Retinal pigment epithelial cell (primary cell): ENCODE data around the gene HMOX1.
A peak's percentile ranks its signal among the peaks of the same experiment; 100 is the strongest.

ENCODE experiments used
- DNase-seq: peaks from one replicate; pipeline ENCODE4 v3.0.0-alpha.2; 2010; ENCODE audit warnings: low read depth
- H3K4me3 ChIP-seq: 2 replicates; pipeline ENCODE4 v1.5.1; 2011; ENCODE audit warnings: mild to moderate bottlenecking, low read length, control low read depth, moderate library complexity
- TF ChIP-seq, protein P1 (sequence below): conservative IDR thresholded peaks from 2 replicates; pipeline ENCODE4 v1.5.1; 2011; ENCODE audit warnings: low read depth, low read length, control low read depth, inconsistent platforms

Gene HMOX1

GRCh38 chr22:35425971-35426800, 45.3 kb downstream of the HMOX1 start:
- no peak for DNase-seq
- H3K4me3 ChIP-seq = no peak overlapping the region
- TF ChIP-seq, protein P1, sequence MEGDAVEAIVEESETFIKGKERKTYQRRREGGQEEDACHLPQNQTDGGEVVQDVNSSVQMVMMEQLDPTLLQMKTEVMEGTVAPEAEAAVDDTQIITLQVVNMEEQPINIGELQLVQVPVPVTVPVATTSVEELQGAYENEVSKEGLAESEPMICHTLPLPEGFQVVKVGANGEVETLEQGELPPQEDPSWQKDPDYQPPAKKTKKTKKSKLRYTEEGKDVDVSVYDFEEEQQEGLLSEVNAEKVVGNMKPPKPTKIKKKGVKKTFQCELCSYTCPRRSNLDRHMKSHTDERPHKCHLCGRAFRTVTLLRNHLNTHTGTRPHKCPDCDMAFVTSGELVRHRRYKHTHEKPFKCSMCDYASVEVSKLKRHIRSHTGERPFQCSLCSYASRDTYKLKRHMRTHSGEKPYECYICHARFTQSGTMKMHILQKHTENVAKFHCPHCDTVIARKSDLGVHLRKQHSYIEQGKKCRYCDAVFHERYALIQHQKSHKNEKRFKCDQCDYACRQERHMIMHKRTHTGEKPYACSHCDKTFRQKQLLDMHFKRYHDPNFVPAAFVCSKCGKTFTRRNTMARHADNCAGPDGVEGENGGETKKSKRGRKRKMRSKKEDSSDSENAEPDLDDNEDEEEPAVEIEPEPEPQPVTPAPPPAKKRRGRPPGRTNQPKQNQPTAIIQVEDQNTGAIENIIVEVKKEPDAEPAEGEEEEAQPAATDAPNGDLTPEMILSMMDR = no peak

DNA sequence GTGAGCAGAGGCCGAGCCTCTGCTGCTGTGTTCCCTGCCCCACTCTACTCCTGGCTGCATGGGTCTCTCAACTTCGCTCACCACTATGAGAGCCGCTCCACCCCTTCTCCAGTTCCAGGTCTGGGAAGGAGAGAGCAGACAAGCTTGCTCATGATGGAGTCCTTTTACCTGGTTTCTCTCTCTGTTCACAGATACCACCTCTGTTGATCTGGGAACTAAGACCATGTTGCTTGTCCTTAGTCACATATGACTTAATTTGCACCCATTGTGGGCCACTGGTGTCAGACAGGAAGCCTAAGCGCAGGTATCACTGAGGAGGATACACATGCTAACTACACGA, 45.9 kb downstream of the HMOX1 start:
- DNase-seq = no peak
- TF ChIP-seq, protein P1 = no peak
- H3K4me3 ChIP-seq = no peak overlapping the region

DNA sequence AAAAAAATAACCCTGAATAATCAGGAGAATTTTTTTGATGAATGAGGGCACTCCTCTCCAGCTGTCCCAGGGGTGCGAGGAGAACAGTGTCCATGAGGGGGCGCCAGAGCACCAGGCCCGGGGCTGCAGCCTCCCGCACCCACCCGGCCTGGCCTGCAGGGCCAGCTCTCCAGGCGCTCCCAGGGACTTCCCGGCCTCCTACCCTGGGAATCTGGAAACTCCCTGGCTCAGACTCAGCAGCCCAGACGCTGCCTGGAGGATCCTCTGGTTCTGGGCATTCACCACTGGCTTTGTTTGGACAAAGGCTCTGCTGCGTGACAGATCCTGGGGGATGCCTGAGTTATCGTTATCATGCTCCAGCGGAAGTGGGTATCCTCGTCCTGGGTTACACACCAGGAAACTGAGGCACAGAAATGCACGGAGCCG, 50.0 kb downstream of the HMOX1 start:
- TF ChIP-seq, protein P1 = peak; percentile 97
- H3K4me3 ChIP-seq = no peak overlapping the region
- DNase-seq = peak; percentile 28

GRCh38 chr22:35431483-35432227, 50.8 kb downstream of the HMOX1 start:
- DNase-seq = no peak
- TF ChIP-seq, protein P1 = peak; percentile 33
- H3K4me3 ChIP-seq = no peak overlapping the region

DNA sequence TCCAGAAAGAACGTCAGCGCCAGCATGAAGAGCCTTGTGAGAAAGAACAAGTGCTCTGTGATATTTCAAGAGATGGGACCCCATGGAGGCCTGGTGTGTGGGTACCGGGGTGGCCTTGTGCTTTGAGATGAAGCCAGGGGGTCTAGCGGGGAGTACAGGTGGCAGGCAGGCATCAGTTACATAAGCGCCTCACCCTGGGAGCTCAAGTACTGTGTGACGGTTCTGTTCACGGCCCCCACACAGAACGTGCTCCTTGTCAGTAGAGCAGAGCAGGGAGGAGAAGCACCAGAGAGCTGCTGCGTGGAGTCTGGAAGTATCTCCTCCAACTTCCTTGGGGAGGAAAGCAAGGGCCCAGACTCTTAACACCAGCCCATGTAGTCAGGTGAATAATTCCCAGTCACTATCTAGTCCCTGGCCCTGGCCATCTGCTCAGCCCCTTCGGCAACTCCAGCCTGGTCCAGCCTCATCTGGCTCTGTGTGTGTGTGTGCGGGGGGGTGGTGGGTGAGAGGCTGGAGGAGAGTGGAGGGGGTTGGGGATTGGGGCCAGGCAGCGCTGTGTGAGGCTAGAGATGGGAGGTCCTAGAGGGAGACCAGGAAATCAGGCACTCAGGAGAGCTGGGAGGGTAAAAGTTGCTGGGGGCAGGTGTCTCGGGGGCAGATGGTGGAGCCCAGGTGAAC, 51.5 kb downstream of the HMOX1 start:
- no peak overlapping the region for H3K4me3 ChIP-seq
- TF ChIP-seq, protein P1 = no peak
- no peak for DNase-seq

DNA sequence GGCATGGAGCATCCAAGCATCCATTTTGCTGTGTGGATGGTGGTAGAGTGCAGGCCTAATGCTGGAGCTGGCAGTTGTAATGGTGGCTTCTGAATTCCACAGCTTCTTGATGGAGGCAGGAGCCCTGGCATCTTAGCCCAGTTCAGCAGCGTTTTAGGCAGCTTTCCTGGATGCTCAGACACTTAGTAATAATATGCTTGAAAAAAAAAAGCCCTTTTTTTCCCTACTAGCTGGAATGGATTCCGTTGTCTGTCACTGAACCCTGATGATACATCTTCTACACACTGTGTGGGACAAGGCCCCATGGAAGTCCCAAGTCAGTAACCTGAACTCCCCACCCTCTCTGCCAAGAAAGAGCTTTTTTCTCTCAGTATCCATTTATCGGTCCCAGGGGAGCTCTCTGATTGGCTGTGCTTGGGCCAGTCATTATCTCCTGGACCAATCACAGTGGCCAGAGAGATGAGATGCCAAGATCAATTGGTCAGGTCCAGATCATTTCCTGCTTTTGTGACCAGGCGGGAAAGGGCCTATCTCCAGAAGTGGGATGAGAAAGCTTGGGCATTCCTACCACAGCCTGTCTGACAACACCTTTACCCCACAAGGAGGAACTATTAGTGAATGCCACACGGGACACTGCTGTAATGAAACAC, 53.3 kb downstream of the HMOX1 start:
- TF ChIP-seq, protein P1 = no peak
- no peak for DNase-seq
- H3K4me3 ChIP-seq = no peak overlapping the region
